Measurements from ENCODE around the gene NOD1. TPM values are rescaled to one million over a fixed set of nuclear protein-coding genes. Genes with fewer than 3 reads are reported as not detected.

NOD1 gene
- total RNA-seq, 1 experiment from 2014 or later = 8.1 TPM

GRCh38 chr7:30437823-30438574 lies 40.6 kb downstream of the NOD1 start:
- no peaks in the 10 kb centered on the region for H3K36me3 ChIP-seq (ENCODE audit: control insufficient read depth, insufficient read depth, low read length)
- no TSS peak for BruUV-seq (replicated peaks)
- ATAC-seq (no peak), DNase-seq (ENCODE audit: low read depth, low spot score) (no peak)
- intact Hi-C loops (cut with micrococcal nuclease; ENCODE audit: unreplicated experiment) = no loop called here
- H3K4me1 ChIP-seq (ENCODE audit: control insufficient read depth, insufficient read depth, low read length) = no peaks in the 10 kb centered on the region
- CTCF ChIA-PET = interaction anchor here (0.6 kb wide), 1 partner anchor 547 kb away, joined by 4 read pairs; no protein-coding TSS in a partner anchor
- H3K27me3 ChIP-seq (ENCODE audit: control insufficient read depth, insufficient read depth, low read length) = no peaks in the 10 kb centered on the region
- H3K9me3 ChIP-seq (ENCODE audit: control insufficient read depth, insufficient read depth, low read depth, low read length) = no peaks in the 10 kb centered on the region
- in situ Hi-C loops (cut with HindIII; ENCODE audit: low pct_unique_long_range_greater_than_20kb, low sequenced_read_pairs) = no loop called here
- no peak overlapping the region for H3K27ac ChIP-seq (ENCODE audit: low read length)
- TF ChIP-seq TCF7L2 (IDR thresholded peaks at IDR 0.05; ENCODE audit: low read depth, low read length) (no peak), SIN3A (IDR thresholded peaks at IDR 0.05; ENCODE audit: borderline replicate concordance, insufficient read depth, low read depth, low read length) (no peak), CTCF (IDR thresholded peaks at IDR 0.05) (no peak), REST (IDR thresholded peaks at IDR 0.05; ENCODE audit: insufficient read depth in 1 of 2, low read depth in 2 of 2, low read length in 1 of 2) (no peak), POLR2AphosphoS5 (IDR thresholded peaks at IDR 0.05; ENCODE audit: low read depth, low read length) (no peak)
- H3K4me3 ChIP-seq (ENCODE audit: low read depth in 2 of 2, low read length in 2 of 2) = no peak overlapping the region
- POLR2A ChIA-PET = no interaction called here

GRCh38 chr7:30436518-30436917 lies 42.1 kb downstream of the NOD1 start:
- TF ChIP-seq POLR2AphosphoS5 (IDR thresholded peaks at IDR 0.05; ENCODE audit: low read depth, low read length) (no peak), TCF7L2 (IDR thresholded peaks at IDR 0.05; ENCODE audit: low read depth, low read length) (no peak), SIN3A (IDR thresholded peaks at IDR 0.05; ENCODE audit: borderline replicate concordance, insufficient read depth, low read depth, low read length) (no peak)
- Histone ChIP-seq H3K27ac (ENCODE audit: low read length) (no peak overlapping the region), H3K27me3 (ENCODE audit: control insufficient read depth, insufficient read depth, low read length) (no peaks in the 10 kb centered on the region), H3K9me3 (ENCODE audit: control insufficient read depth, insufficient read depth, low read depth, low read length) (no peaks in the 10 kb centered on the region), H3K4me1 (ENCODE audit: control insufficient read depth, insufficient read depth, low read length) (no peaks in the 10 kb centered on the region), H3K4me3 (ENCODE audit: low read depth in 2 of 2, low read length in 2 of 2) (no peak overlapping the region), H3K36me3 (ENCODE audit: control insufficient read depth, insufficient read depth, low read length) (no peaks in the 10 kb centered on the region)
- no TSS peak for BruUV-seq (replicated peaks)
- ChIA-PET POLR2A (no interaction called here), CTCF (no interaction called here)
- intact Hi-C loops (cut with micrococcal nuclease; ENCODE audit: unreplicated experiment) = no loop called here
- no peak for ATAC-seq
- in situ Hi-C loops (cut with HindIII; ENCODE audit: low pct_unique_long_range_greater_than_20kb, low sequenced_read_pairs) = no loop called here
- DNase-seq (ENCODE audit: low read depth, low spot score) = no peak

GRCh38 chr7:30436046-30436445 lies 42.5 kb downstream of the NOD1 start:
- POLR2A ChIA-PET = no interaction called here
- Histone ChIP-seq H3K36me3 (ENCODE audit: control insufficient read depth, insufficient read depth, low read length) (no peaks in the 10 kb centered on the region), H3K9me3 (ENCODE audit: control insufficient read depth, insufficient read depth, low read depth, low read length) (no peaks in the 10 kb centered on the region), H3K4me3 (ENCODE audit: low read depth in 2 of 2, low read length in 2 of 2) (no peak overlapping the region), H3K27ac (ENCODE audit: low read length) (no peak overlapping the region), H3K27me3 (ENCODE audit: control insufficient read depth, insufficient read depth, low read length) (no peaks in the 10 kb centered on the region), H3K4me1 (ENCODE audit: control insufficient read depth, insufficient read depth, low read length) (no peaks in the 10 kb centered on the region)
- CTCF ChIA-PET = no interaction called here
- intact Hi-C loops (cut with micrococcal nuclease; ENCODE audit: unreplicated experiment) = no loop called here
- ATAC-seq (no peak), DNase-seq (ENCODE audit: low read depth, low spot score) (no peak)
- no peak for TF ChIP-seq POLR2AphosphoS5 (IDR thresholded peaks at IDR 0.05; ENCODE audit: low read depth, low read length)
- TF ChIP-seq TCF7L2 (IDR thresholded peaks at IDR 0.05; ENCODE audit: low read depth, low read length) = no peak
- TF ChIP-seq CTCF (IDR thresholded peaks at IDR 0.05) = no peak
- TF ChIP-seq REST (IDR thresholded peaks at IDR 0.05; ENCODE audit: insufficient read depth in 1 of 2, low read depth in 2 of 2, low read length in 1 of 2) = no peak
- no peak for TF ChIP-seq SIN3A (IDR thresholded peaks at IDR 0.05; ENCODE audit: borderline replicate concordance, insufficient read depth, low read depth, low read length)
- in situ Hi-C loops (cut with HindIII; ENCODE audit: low pct_unique_long_range_greater_than_20kb, low sequenced_read_pairs) = no loop called here
- BruUV-seq (replicated peaks) = no TSS peak
